ENCODE data around the gene IMPDH2.

Gene IMPDH2

DNA sequence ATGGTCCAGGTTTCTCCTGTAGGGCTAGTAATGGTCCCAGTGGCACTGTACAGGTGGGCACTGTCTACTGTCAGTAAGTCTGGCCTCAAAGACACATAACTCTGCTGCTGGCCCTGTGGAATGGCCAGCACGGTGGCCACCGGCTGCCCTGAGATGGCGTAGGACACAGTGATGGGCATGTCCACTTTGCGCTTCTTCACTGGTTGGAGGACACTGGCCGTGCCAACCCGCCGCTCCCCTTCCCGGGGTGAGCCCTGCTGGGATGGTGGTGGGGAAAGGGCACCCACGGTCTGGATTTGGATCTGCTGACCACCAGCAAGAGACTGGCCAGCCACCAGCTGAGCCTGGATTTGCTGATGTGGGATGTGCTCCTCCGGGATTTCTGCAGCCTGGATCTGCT is 28.1 kb upstream of the IMPDH2 start:
- Histone ChIP-seq H3K79me2 (peaks cover 29% of the 10 kb centered on the region), H3K4me3 (ENCODE audit: low read depth, low read length) (no peak overlapping the region), H3K9ac (no peak overlapping the region), H3K27ac (no peak overlapping the region), H3K27me3 (ENCODE audit: control insufficient read depth, insufficient read depth, low read length) (no peaks in the 10 kb centered on the region), H2AFZ (no peak overlapping the region), H3K4me2 (ENCODE audit: low read length) (no peak overlapping the region), H3K36me3 (ENCODE audit: control insufficient read depth, insufficient read depth, low read length) (no peaks in the 10 kb centered on the region), H3K9me3 (ENCODE audit: control insufficient read depth, low read length) (no peaks in the 10 kb centered on the region), H3K4me1 (no peaks in the 10 kb centered on the region)
- TF ChIP-seq, protein P1, sequence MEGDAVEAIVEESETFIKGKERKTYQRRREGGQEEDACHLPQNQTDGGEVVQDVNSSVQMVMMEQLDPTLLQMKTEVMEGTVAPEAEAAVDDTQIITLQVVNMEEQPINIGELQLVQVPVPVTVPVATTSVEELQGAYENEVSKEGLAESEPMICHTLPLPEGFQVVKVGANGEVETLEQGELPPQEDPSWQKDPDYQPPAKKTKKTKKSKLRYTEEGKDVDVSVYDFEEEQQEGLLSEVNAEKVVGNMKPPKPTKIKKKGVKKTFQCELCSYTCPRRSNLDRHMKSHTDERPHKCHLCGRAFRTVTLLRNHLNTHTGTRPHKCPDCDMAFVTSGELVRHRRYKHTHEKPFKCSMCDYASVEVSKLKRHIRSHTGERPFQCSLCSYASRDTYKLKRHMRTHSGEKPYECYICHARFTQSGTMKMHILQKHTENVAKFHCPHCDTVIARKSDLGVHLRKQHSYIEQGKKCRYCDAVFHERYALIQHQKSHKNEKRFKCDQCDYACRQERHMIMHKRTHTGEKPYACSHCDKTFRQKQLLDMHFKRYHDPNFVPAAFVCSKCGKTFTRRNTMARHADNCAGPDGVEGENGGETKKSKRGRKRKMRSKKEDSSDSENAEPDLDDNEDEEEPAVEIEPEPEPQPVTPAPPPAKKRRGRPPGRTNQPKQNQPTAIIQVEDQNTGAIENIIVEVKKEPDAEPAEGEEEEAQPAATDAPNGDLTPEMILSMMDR (IDR thresholded peaks at IDR 0.05) = no peak

DNA sequence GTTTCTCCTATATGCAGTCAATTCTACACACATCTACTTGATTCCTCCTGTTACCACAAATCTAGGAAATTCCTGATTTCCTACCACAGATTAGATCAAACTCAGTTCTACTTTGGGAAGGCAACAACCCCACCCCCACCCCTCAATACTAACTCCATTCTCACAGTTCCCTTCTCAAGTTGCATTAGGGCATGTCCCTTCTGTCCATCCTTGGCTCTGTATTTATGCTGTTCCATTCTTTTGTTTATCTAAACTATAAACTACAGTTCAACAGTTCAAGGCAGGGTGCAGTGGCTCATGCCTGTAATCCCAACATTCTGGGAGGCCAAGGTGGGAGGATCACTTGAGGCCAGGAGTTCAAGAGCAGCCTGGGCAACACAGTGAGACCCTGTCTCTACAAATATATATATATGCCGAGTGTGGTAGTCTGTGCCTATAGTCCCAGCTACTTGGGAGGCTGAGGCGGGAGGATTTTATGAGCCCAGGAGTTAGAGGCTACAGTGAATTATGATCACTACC is 25.2 kb upstream of the IMPDH2 start:
- Histone ChIP-seq H2AFZ (no peak overlapping the region), H3K79me2 (peaks cover 17% of the 10 kb centered on the region), H3K9ac (no peak overlapping the region), H3K27ac (no peak overlapping the region), H3K4me1 (no peaks in the 10 kb centered on the region), H3K27me3 (ENCODE audit: control insufficient read depth, insufficient read depth, low read length) (no peaks in the 10 kb centered on the region), H3K36me3 (ENCODE audit: control insufficient read depth, insufficient read depth, low read length) (no peaks in the 10 kb centered on the region), H3K9me3 (ENCODE audit: control insufficient read depth, low read length) (no peaks in the 10 kb centered on the region), H3K4me2 (ENCODE audit: low read length) (no peak overlapping the region), H3K4me3 (ENCODE audit: low read depth, low read length) (no peak overlapping the region)
- TF ChIP-seq, protein P1 (IDR thresholded peaks at IDR 0.05) = no peak

DNA sequence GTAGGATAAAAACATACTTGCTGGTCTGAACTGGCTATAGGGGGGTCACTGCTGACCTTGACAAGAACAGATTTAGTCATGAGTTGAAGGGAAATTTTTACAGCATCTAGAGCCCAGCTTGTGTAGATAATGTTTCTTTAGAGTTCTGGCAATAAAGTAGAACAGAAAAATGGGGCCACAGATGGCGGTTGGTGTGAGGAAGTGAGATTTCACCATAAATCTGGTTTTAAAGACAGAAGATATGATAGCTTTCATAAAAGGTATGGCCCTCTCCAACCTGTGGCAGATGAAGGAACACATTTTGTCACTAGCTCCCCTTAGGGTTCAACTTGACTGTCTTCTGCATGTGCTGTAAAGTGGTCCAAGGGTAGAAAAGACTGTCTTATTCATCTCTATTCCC is 24.3 kb upstream of the IMPDH2 start:
- H3K4me1 ChIP-seq = no peaks in the 10 kb centered on the region
- H2AFZ ChIP-seq = no peak overlapping the region
- no peak overlapping the region for H3K4me2 ChIP-seq (ENCODE audit: low read length)
- H3K79me2 ChIP-seq = peaks cover 15% of the 10 kb centered on the region
- no peak overlapping the region for H3K9ac ChIP-seq
- no peak overlapping the region for H3K27ac ChIP-seq
- H3K4me3 ChIP-seq (ENCODE audit: low read depth, low read length) = no peak overlapping the region
- TF ChIP-seq, protein P1 (IDR thresholded peaks at IDR 0.05) = no peak
- no peaks in the 10 kb centered on the region for H3K36me3 ChIP-seq (ENCODE audit: control insufficient read depth, insufficient read depth, low read length)
- no peaks in the 10 kb centered on the region for H3K9me3 ChIP-seq (ENCODE audit: control insufficient read depth, low read length)
- H3K27me3 ChIP-seq (ENCODE audit: control insufficient read depth, insufficient read depth, low read length) = no peaks in the 10 kb centered on the region

DNA sequence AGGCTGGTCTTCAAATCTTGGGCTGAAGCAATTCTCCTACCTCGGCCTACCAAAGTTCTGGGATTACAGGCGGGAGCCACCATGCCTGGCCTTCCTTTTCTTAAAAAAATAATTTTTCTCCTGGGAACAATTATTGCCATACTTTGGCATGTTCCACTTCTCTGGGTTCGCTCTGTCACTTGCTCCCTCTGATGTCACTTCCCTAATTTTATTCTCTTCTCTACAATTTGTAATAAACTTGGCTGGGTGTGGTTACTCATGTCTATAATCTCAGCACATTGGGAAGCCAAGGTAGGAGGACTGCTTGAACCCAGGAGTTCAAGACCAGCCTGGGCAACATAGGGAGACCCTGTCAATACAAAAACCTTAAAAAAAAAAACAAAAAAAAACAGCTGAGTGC is 6.1 kb upstream of the IMPDH2 start:
- Histone ChIP-seq H3K36me3 (ENCODE audit: control insufficient read depth, insufficient read depth, low read length) (no peaks in the 10 kb centered on the region), H3K27ac (no peak overlapping the region)

DNA sequence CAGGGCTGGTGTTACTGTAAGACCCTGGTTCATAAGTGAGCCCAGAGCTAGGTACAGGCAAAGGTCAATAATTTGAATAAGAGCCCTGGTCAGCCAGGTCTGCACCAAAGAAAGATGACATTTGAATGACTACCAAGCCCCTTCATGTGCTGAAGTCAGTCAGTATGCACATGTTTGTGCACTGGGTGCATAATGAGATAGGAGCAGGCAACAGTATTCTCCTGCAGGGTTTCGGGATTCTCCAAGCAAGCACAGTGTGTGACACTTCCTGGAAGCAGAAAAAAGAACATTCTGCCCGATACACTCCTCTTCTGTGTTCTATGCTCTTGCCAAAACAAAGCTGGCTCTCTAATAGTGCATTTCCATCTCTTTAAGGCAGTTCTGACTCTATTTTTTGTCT is 5.5 kb upstream of the IMPDH2 start:
- TF ChIP-seq, protein P1 (IDR thresholded peaks at IDR 0.05) = no peak
- H2AFZ ChIP-seq = no peak overlapping the region
- H3K4me1 ChIP-seq = peaks cover 2% of the 10 kb centered on the region
- no peaks in the 10 kb centered on the region for H3K9me3 ChIP-seq (ENCODE audit: control insufficient read depth, low read length)
- no peaks in the 10 kb centered on the region for H3K36me3 ChIP-seq (ENCODE audit: control insufficient read depth, insufficient read depth, low read length)
- H3K4me2 ChIP-seq (ENCODE audit: low read length) = no peak overlapping the region
- H3K79me2 ChIP-seq = no peaks in the 10 kb centered on the region
- no peak overlapping the region for H3K27ac ChIP-seq
- no peak overlapping the region for H3K4me3 ChIP-seq (ENCODE audit: low read depth, low read length)
- no peaks in the 10 kb centered on the region for H3K27me3 ChIP-seq (ENCODE audit: control insufficient read depth, insufficient read depth, low read length)
- no peak overlapping the region for H3K9ac ChIP-seq

More for the DNA sequence above, 6.1 kb upstream of the IMPDH2 start:
- Histone ChIP-seq H3K27me3 (ENCODE audit: control insufficient read depth, insufficient read depth, low read length) (no peaks in the 10 kb centered on the region), H3K9ac (no peak overlapping the region), H3K4me2 (ENCODE audit: low read length) (no peak overlapping the region), H3K4me3 (ENCODE audit: low read depth, low read length) (no peak overlapping the region), H3K9me3 (ENCODE audit: control insufficient read depth, low read length) (no peaks in the 10 kb centered on the region), H3K4me1 (no peaks in the 10 kb centered on the region), H2AFZ (no peak overlapping the region), H3K79me2 (no peaks in the 10 kb centered on the region)
- TF ChIP-seq, protein P1 (IDR thresholded peaks at IDR 0.05) = no peak

Measured in parathyroid adenoma (tissue), 2 donors.